Hepatocyte (in vitro differentiated cells): ENCODE data around the gene CLEC16A. TPM values are rescaled to one million over a fixed set of nuclear protein-coding genes. Genes with fewer than 3 reads are reported as not detected.

Source experiments
- DNase-seq: peaks from one replicate; pipeline ENCODE4 v3.0.0-alpha.2; 2016; ENCODE audit warnings: low spot score
- H2AFZ ChIP-seq: fragments of 200-600 bp; sonication (generic); 2 replicates; pipeline ENCODE4 v1.6.0; 2016; ENCODE audit warnings: antibody characterized with exemption, mild to moderate bottlenecking
- H3K27ac ChIP-seq: fragments of 200-600 bp; sonication (generic); 2 replicates; pipeline ENCODE4 v1.5.1; 2016; ENCODE audit warnings: mild to moderate bottlenecking
- H3K27me3 ChIP-seq: fragments of 200-600 bp; sonication (generic); 2 replicates; pipeline ENCODE4 v1.6.1; 2016
- H3K36me3 ChIP-seq: fragments of 200-600 bp; sonication (generic); replicated peaks from 2 replicates; pipeline ENCODE4 v1.5.1; 2016; ENCODE audit warnings: low read depth; ENCODE audit not compliant: insufficient read depth
- H3K4me1 ChIP-seq: fragments of 200-600 bp; sonication (generic); 2 replicates; pipeline ENCODE4 v1.5.1; 2016; ENCODE audit warnings: mild to moderate bottlenecking, moderate library complexity; ENCODE audit not compliant: insufficient read depth
- H3K4me2 ChIP-seq: fragments of 200-600 bp; sonication (generic); 2 replicates; pipeline ENCODE4 v1.6.0; 2016
- H3K4me3 ChIP-seq: fragments of 200-600 bp; sonication (generic); 2 replicates; pipeline ENCODE4 v1.5.1; 2016; ENCODE audit warnings: mild to moderate bottlenecking
- H3K79me2 ChIP-seq: fragments of 200-600 bp; sonication (generic); 2 replicates; pipeline ENCODE4 v1.6.0; 2017; ENCODE audit warnings: mild to moderate bottlenecking
- H3K9me2 ChIP-seq: fragments of 200-600 bp; sonication (generic); replicated peaks from 2 replicates; pipeline ENCODE4 v1.6.0; 2017; ENCODE audit warnings: mild to moderate bottlenecking; ENCODE audit not compliant: insufficient read depth
- H3K9me3 ChIP-seq: fragments of 200-600 bp; sonication (generic); 2 replicates; pipeline ENCODE4 v1.5.1; 2016; ENCODE audit warnings: low read depth, mild to moderate bottlenecking
- H4K20me1 ChIP-seq: fragments of 200-600 bp; sonication (generic); 2 replicates; pipeline ENCODE4 v1.6.0; 2016; ENCODE audit warnings: mild to moderate bottlenecking; ENCODE audit not compliant: insufficient read depth, poor library complexity, severe bottlenecking
- EZH2 ChIP-seq: fragments of 200-600 bp; sonication (generic); IDR thresholded peaks from 2 replicates; pipeline ENCODE4 v1.6.1; 2016; ENCODE audit warnings: antibody characterized with exemption, mild to moderate bottlenecking, borderline replicate concordance
- EZH2phosphoT487 ChIP-seq: fragments of 200-600 bp; sonication (generic); IDR thresholded peaks from one replicate; pipeline ENCODE4 v1.6.1; 2018; ENCODE audit warnings: antibody characterized with exemption, mild to moderate bottlenecking, low read depth, moderate library complexity; ENCODE audit not compliant: unreplicated experiment, severe bottlenecking
- WGBS: methylation state at CpG from one replicate; pipeline ENCODE4 v1.1.6; 2016; ENCODE audit warnings: low lambda C conversion rate; ENCODE audit errors: missing lambda C conversion rate; 5-methylcytosine and 5-hydroxymethylcytosine counted together
- polyA plus RNA-seq: library from polyadenylated mRNA; unstranded; fragments of >200 nt; fragmentation: Nextera tagmentation; extraction: Ambion mirVana; gene quantifications from 2 replicates; pipeline ENCODE4 v1.2.1, GENCODE V29; 2016
- total RNA-seq: library from RNA; depleted of rRNA; stranded (reverse); fragments of >200 nt; gene quantifications from 2 replicates; pipeline ENCODE4 v1.2.3, GENCODE V29; 2014
- TF ChIP-seq, protein P1 (sequence below): fragments of 200-600 bp; sonication (generic); IDR thresholded peaks from 2 replicates; pipeline ENCODE4 v1.5.1; 2016; ENCODE audit warnings: antibody characterized with exemption, mild to moderate bottlenecking; ENCODE audit not compliant: poor library complexity

CLEC16A gene
- total and polyA plus RNA-seq, 2 experiments from 2014 or later, result 22.3 to 22.6 TPM

DNA sequence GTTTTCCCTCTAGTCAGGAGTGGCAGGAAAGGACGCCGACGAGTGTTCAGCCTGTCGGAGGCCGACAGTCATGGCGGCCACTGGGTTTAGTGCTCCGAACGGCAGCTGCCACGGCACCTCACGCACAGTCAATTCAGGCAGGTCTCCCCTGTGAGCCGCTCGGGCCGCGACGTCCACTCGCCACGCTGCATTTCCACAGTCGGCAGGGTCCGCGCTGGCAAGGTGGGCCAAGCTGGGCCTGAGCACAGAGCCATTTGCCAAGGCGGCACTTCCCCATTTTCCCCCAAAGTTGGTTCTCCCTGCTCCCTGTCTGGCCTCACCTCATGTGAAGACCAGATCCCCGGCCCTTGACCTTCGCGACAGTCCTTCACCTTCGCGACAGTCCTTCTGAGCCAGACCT lies 229.8 kb downstream of the CLEC16A start:
- H3K36me3 ChIP-seq, result no peaks in the 10 kb centered on the region
- H3K27ac ChIP-seq, result no peak overlapping the region
- no peak for DNase-seq
- no peaks in the 10 kb centered on the region for H3K4me1 ChIP-seq
- no peaks in the 10 kb centered on the region for H3K9me3 ChIP-seq
- H4K20me1 ChIP-seq, result no peaks in the 10 kb centered on the region
- TF ChIP-seq EZH2, result no peak
- H3K79me2 ChIP-seq, result no peaks in the 10 kb centered on the region
- whole genome bisulfite sequencing, result 98% methylated on average over 25 of the region's 26 CpGs
- no peaks in the 10 kb centered on the region for H3K27me3 ChIP-seq
- no peak overlapping the region for H3K4me3 ChIP-seq
- no peak overlapping the region for H3K4me2 ChIP-seq
- H2AFZ ChIP-seq, result no peak overlapping the region
- no peaks in the 10 kb centered on the region for H3K9me2 ChIP-seq

DNA sequence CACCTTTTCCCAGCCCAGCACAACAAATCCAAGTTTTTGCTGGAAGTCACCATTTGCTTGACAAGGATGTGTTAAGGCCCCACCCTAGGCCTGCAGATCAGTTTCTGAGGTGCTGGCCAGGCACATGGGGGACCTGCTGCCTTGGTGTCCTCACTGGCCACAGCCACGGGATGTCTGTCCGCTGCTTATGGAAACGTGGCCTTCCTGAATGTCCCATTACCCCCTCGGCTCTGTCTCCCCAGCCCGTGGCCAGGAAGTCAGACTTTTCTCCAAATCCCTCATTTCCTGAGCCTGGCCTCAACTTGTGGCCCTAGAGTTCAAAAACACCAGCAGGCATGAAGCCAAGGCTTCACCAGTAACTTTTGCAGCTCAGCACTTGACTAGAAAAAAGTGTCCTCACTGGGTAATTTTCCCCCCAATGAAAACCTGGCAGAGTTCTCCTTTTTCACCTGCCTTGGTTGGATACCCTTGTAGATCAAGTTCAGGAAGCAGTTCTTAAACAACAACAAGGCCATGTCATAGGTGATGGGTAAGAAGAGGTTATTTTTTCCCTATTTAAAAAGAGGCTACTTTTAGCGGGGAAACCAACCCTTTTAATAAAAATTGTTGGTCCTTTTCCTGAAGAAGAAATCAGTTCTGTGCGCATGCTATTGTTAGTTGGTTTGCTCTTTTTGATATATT lies 230.9 kb downstream of the CLEC16A start:
- TF ChIP-seq EZH2, result no peak
- no peak for TF ChIP-seq EZH2phosphoT487
- TF ChIP-seq, protein P1, sequence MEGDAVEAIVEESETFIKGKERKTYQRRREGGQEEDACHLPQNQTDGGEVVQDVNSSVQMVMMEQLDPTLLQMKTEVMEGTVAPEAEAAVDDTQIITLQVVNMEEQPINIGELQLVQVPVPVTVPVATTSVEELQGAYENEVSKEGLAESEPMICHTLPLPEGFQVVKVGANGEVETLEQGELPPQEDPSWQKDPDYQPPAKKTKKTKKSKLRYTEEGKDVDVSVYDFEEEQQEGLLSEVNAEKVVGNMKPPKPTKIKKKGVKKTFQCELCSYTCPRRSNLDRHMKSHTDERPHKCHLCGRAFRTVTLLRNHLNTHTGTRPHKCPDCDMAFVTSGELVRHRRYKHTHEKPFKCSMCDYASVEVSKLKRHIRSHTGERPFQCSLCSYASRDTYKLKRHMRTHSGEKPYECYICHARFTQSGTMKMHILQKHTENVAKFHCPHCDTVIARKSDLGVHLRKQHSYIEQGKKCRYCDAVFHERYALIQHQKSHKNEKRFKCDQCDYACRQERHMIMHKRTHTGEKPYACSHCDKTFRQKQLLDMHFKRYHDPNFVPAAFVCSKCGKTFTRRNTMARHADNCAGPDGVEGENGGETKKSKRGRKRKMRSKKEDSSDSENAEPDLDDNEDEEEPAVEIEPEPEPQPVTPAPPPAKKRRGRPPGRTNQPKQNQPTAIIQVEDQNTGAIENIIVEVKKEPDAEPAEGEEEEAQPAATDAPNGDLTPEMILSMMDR, result no peak
- no peaks in the 10 kb centered on the region for H3K36me3 ChIP-seq
- H3K4me2 ChIP-seq, result no peak overlapping the region
- no peak overlapping the region for H3K27ac ChIP-seq
- no peaks in the 10 kb centered on the region for H3K4me1 ChIP-seq
- no peaks in the 10 kb centered on the region for H4K20me1 ChIP-seq
- H3K9me2 ChIP-seq, result no peaks in the 10 kb centered on the region
- no peaks in the 10 kb centered on the region for H3K27me3 ChIP-seq
- H3K4me3 ChIP-seq, result no peak overlapping the region
- no peak for DNase-seq
- WGBS, result 92% methylated on average over 7 of the region's 7 CpGs
- H3K79me2 ChIP-seq, result no peaks in the 10 kb centered on the region
- no peaks in the 10 kb centered on the region for H3K9me3 ChIP-seq
- no peak overlapping the region for H2AFZ ChIP-seq

DNA sequence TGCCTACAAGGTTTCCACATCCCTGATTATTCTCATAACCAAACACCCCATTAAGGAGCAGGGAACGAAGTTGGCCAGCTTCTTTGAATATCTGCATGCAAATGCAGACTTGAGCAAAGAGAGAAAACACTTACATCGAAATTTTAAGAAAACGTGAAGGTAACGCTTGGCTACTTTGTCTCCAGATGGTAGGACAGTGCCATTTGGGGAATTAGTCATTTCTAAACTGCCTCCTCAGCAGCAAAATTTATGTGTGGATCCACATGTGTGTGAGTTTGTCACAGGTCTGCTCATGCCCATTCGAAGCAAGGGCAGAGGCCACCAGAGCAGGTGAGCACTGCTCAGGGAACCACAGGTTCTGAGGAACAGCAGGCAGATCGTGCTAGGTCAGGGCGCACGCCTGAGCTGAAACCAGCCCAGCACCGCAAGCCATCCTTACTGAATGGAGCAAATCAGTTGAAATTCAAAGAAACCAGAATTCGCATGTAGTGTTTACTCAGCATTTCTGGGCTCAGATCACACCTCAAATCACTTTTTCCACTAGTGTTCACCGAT lies 231.5 kb downstream of the CLEC16A start:
- no peaks in the 10 kb centered on the region for H3K27me3 ChIP-seq
- no peak overlapping the region for H3K4me3 ChIP-seq
- DNase-seq, result no peak
- no peak overlapping the region for H3K4me2 ChIP-seq
- H2AFZ ChIP-seq, result no peak overlapping the region
- H3K36me3 ChIP-seq, result no peaks in the 10 kb centered on the region
- H3K9me3 ChIP-seq, result no peaks in the 10 kb centered on the region
- TF ChIP-seq, protein P1, result no peak
- TF ChIP-seq EZH2phosphoT487 (no peak), EZH2 (no peak)
- no peaks in the 10 kb centered on the region for H3K9me2 ChIP-seq
- no peaks in the 10 kb centered on the region for H3K79me2 ChIP-seq
- no peaks in the 10 kb centered on the region for H3K4me1 ChIP-seq
- no peaks in the 10 kb centered on the region for H4K20me1 ChIP-seq
- WGBS, result 97% methylated on average over 11 of the region's 11 CpGs
- no peak overlapping the region for H3K27ac ChIP-seq

DNA sequence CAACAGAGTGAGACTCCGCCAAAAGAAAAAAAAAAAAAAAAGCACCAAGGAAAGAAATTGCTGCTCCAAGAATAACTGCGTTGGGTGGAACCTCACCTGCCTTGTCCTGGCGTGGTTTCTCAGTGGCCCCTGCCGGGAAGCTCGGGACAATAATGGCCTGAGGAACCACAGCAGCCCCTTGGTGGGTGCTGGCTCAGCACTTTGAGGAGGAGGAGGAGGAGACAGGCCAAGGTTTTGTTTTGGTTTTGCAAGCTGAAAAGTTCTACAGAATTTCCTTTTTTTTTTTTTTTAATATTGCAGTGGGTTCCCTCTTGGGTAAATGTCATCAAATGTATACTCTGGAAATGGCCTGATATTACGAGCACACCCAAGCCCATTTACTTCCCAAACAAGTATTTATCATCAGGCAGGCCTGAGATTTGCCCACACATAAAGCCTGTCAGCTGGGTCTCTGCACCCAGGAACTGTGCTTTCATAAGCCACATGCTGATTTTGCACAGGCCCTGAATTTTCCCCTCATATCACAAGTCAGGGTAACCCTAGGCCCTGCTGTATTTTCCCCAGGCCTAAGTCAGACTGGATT lies 233.3 kb downstream of the CLEC16A start:
- Histone ChIP-seq H3K9me3 (no peaks in the 10 kb centered on the region), H3K79me2 (no peaks in the 10 kb centered on the region), H3K27me3 (no peaks in the 10 kb centered on the region), H3K9me2 (no peaks in the 10 kb centered on the region), H3K4me2 (no peak overlapping the region), H3K27ac (no peak overlapping the region), H3K4me1 (no peaks in the 10 kb centered on the region), H3K4me3 (no peak overlapping the region), H4K20me1 (no peaks in the 10 kb centered on the region), H2AFZ (no peak overlapping the region), H3K36me3 (no peaks in the 10 kb centered on the region)
- no peak for DNase-seq
- no peak for TF ChIP-seq EZH2
- TF ChIP-seq, protein P1, result no peak
- TF ChIP-seq EZH2phosphoT487, result no peak
- 89% methylated on average over 6 of the region's 6 CpGs for WGBS
